ENCODE measurements around the gene RAD51B.

GRCh38 chr14:68137704-68138619 is 318.4 kb downstream of the RAD51B start:
- TF ChIP-seq, protein P1, sequence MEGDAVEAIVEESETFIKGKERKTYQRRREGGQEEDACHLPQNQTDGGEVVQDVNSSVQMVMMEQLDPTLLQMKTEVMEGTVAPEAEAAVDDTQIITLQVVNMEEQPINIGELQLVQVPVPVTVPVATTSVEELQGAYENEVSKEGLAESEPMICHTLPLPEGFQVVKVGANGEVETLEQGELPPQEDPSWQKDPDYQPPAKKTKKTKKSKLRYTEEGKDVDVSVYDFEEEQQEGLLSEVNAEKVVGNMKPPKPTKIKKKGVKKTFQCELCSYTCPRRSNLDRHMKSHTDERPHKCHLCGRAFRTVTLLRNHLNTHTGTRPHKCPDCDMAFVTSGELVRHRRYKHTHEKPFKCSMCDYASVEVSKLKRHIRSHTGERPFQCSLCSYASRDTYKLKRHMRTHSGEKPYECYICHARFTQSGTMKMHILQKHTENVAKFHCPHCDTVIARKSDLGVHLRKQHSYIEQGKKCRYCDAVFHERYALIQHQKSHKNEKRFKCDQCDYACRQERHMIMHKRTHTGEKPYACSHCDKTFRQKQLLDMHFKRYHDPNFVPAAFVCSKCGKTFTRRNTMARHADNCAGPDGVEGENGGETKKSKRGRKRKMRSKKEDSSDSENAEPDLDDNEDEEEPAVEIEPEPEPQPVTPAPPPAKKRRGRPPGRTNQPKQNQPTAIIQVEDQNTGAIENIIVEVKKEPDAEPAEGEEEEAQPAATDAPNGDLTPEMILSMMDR (IDR thresholded peaks at IDR 0.05), result no peak
- TF ChIP-seq POLR2AphosphoS5 (IDR thresholded peaks at IDR 0.05; ENCODE audit: insufficient read depth in 1 of 2, low read depth in 1 of 2), result peak in 1 of 2 donors; percentile 66

All from vagina (tissue), 2 donors.